ENCODE results near the gene SLC1A3. TPM values are rescaled to one million over a fixed set of nuclear protein-coding genes. Genes with fewer than 3 reads are reported as not detected.

The SLC1A3 gene
- total and polyA plus RNA-seq, 2 of the 4 experiments (the other 2 are of a cell fraction), result 0.27 to 1.3 TPM

GRCh38 chr5:36698031-36698430, 91.6 kb downstream of the SLC1A3 start:
- no CpG with 5 or more reads among the region's 2 CpGs for WGBS, 2 experiments (ENCODE audit: extremely low coverage in 2 of 2, insufficient read length in 1 of 2)
- no peak overlapping the region for H3K27ac ChIP-seq (ENCODE audit: insufficient read depth, low read length)
- no peak overlapping the region for H4K5ac ChIP-seq (ENCODE audit: low read depth, low read length)
- H3K4me1 ChIP-seq (ENCODE audit: control insufficient read depth, insufficient read depth, low read length), result no peaks in the 10 kb centered on the region
- BruUV-seq (replicated peaks), result no TSS peak
- ChIA-PET CTCF (interaction anchor here (0.6 to 1.1 kb wide), 2 partner anchors 135 to 283 kb away, joined by 3 read pairs; no protein-coding TSS in a partner anchor), POLR2A (ENCODE audit: unreplicated experiment) (no interaction called here)
- H2BK120ac ChIP-seq (ENCODE audit: low read depth, low read length), result no peak overlapping the region
- DNase-seq (no peak), ATAC-seq (ENCODE audit: low read depth) (no peak)
- in situ Hi-C loops (cut with MboI; ENCODE audit: low sequenced_read_pairs) (loop anchor here (10.0 kb wide), 2 partner anchors 193 to 433 kb away; no protein-coding TSS in a partner anchor), intact Hi-C loops (cut with micrococcal nuclease) (loop anchor here (10.0 kb wide), 3 partner anchors 393 to 623 kb away; partner anchors contain the start of gene RANBP3L), dilution Hi-C loops (cut with HindIII; ENCODE audit: low sequenced_read_pairs, unreplicated experiment) (no loop called here)
- H3K18ac ChIP-seq (ENCODE audit: low read depth, low read length), result no peak overlapping the region
- H3K4me2 ChIP-seq (ENCODE audit: low read depth, low read length), result no peak overlapping the region
- no peak overlapping the region for H2BK5ac ChIP-seq (ENCODE audit: low read depth, low read length, poor library complexity, severe bottlenecking)
- no peak overlapping the region for H3K4ac ChIP-seq (ENCODE audit: low read depth, low read length)
- H3K9me1 ChIP-seq (ENCODE audit: insufficient read depth, low read length), result no peaks in the 10 kb centered on the region
- no peak for TF ChIP-seq ELK1 (IDR thresholded peaks at IDR 0.05; ENCODE audit: borderline replicate concordance, low read depth, low read length)
- TF ChIP-seq CEBPB (IDR thresholded peaks at IDR 0.05; ENCODE audit: low read depth, low read length), result no peak
- TF ChIP-seq MAZ (IDR thresholded peaks at IDR 0.05; ENCODE audit: borderline replicate concordance, low read depth, low read length), result no peak
- no peak for TF ChIP-seq CTCF (conservative IDR thresholded peaks at IDR 0.05; ENCODE audit: low read depth, low read length)
- no peak for TF ChIP-seq RAD21 (IDR thresholded peaks at IDR 0.05; ENCODE audit: low read length)
- no peak for TF ChIP-seq NFE2L2 (IDR thresholded peaks at IDR 0.05; ENCODE audit: low read depth, low read length)
- TF ChIP-seq POLR2A (IDR thresholded peaks at IDR 0.05; ENCODE audit: low read depth, low read length), result no peak
- no peak for TF ChIP-seq FOS (IDR thresholded peaks at IDR 0.05; ENCODE audit: low read depth, low read length)
- no peak for TF ChIP-seq CHD1 (IDR thresholded peaks at IDR 0.05; ENCODE audit: low read depth, low read length)
- TF ChIP-seq RFX5 (IDR thresholded peaks at IDR 0.05; ENCODE audit: low read depth, low read length), result no peak
- no peak for TF ChIP-seq MXI1 (IDR thresholded peaks at IDR 0.05; ENCODE audit: borderline replicate concordance, low read depth, low read length)
- TF ChIP-seq USF2 (IDR thresholded peaks at IDR 0.05; ENCODE audit: low read depth, low read length), result no peak
- TF ChIP-seq BHLHE40 (IDR thresholded peaks at IDR 0.05; ENCODE audit: low read depth, low read length), result no peak
- TF ChIP-seq RCOR1 (IDR thresholded peaks at IDR 0.05; ENCODE audit: insufficient replicate concordance, low read length), result no peak
- no peak for TF ChIP-seq SMC3 (IDR thresholded peaks at IDR 0.05; ENCODE audit: low read depth, low read length)
- TF ChIP-seq MAFK (IDR thresholded peaks at IDR 0.05; ENCODE audit: low read depth, low read length), result no peak
- H4K20me1 ChIP-seq (ENCODE audit: insufficient read depth, low read length), result no peaks in the 10 kb centered on the region
- no peak overlapping the region for H3K4me3 ChIP-seq (ENCODE audit: insufficient read depth, low read depth, low read length)
- no peak overlapping the region for H3K14ac ChIP-seq (replicated peaks; ENCODE audit: low read depth, low read length)
- H2AFZ ChIP-seq (replicated peaks; ENCODE audit: low read length, poor library complexity), result no peak overlapping the region
- no peaks in the 10 kb centered on the region for H3K79me1 ChIP-seq (ENCODE audit: low read depth in 1 of 2, low read length in 2 of 2)
- no peak overlapping the region for H2BK15ac ChIP-seq (ENCODE audit: low read depth, low read length)
- no peak overlapping the region for H2AK5ac ChIP-seq (ENCODE audit: low read depth, low read length)
- H3K36me3 ChIP-seq (ENCODE audit: control insufficient read depth, insufficient read depth, low read length), result no peaks in the 10 kb centered on the region
- no peaks in the 10 kb centered on the region for H3K9me3 ChIP-seq (ENCODE audit: control insufficient read depth, insufficient read depth, low read length)
- H2AK9ac ChIP-seq (replicated peaks; ENCODE audit: low read depth, low read length, poor library complexity), result no peak overlapping the region
- no peak overlapping the region for H4K91ac ChIP-seq (ENCODE audit: insufficient read depth, low read depth, low read length)
- H3K23ac ChIP-seq (ENCODE audit: low read depth, low read length), result no peak overlapping the region
- no peak overlapping the region for H3K9ac ChIP-seq (ENCODE audit: low read depth, low read length)
- peaks cover 28% of the 10 kb centered on the region for H3K27me3 ChIP-seq (ENCODE audit: control insufficient read depth, insufficient read depth, low read length)
- H4K8ac ChIP-seq (ENCODE audit: low read depth in 2 of 2, low read length in 2 of 2), result no peak overlapping the region
- H3K56ac ChIP-seq (ENCODE audit: extremely low read depth, insufficient read depth, low read length), result no peak overlapping the region
- H2BK20ac ChIP-seq (ENCODE audit: low read depth, low read length), result no peak overlapping the region
